Lung (tissue), 12 donors: ENCODE data around the gene CMIP. TPM values are rescaled to one million over a fixed set of nuclear protein-coding genes. Genes with fewer than 3 reads are reported as not detected.

Experiments used
- ATAC-seq: fragments of 200-7000 bp; cut with Tn5 transposase; one replicate; pipeline ENCODE4 v1.9.1; 2020; ENCODE audit warnings: moderate number of reproducible peaks; ENCODE audit not compliant: insufficient read depth, low FRiP score
- DNase-seq, 3 donors: peaks; one replicate each; pipeline ENCODE4 v3.0.0-alpha.2; 2013 to 2017
- H3K27ac ChIP-seq, 2 donors: one replicate each; pipeline ENCODE4 v1.5.1; 2013; ENCODE audit warnings: mild to moderate bottlenecking in 2 of 2, moderate library complexity in 2 of 2, control low read depth in 1 of 2, inconsistent platforms in 1 of 2, low read depth in 1 of 2, low read length in 1 of 2
- H3K27me3 ChIP-seq, 3 donors: one replicate each; pipeline ENCODE4 v1.5.1; 2013; ENCODE audit warnings: low read length in 2 of 3; ENCODE audit not compliant: control insufficient read depth in 3 of 3, insufficient read depth in 3 of 3
- H3K36me3 ChIP-seq, 4 donors: one replicate each; pipeline ENCODE4 v1.5.1; 2013; ENCODE audit warnings: low read length in 4 of 4, mild to moderate bottlenecking in 1 of 4, moderate library complexity in 1 of 4; ENCODE audit not compliant: control insufficient read depth in 4 of 4, insufficient read depth in 4 of 4
- H3K4me1 ChIP-seq, 5 donors: one replicate each; pipeline ENCODE4 v1.5.1; 2013; ENCODE audit warnings: low read length in 5 of 5, mild to moderate bottlenecking in 2 of 5, moderate library complexity in 1 of 5; ENCODE audit not compliant: control insufficient read depth in 5 of 5, insufficient read depth in 5 of 5
- H3K4me3 ChIP-seq: one replicate; pipeline ENCODE4 v1.5.1; 2013; ENCODE audit warnings: mild to moderate bottlenecking, control low read depth, moderate library complexity
- H3K9ac ChIP-seq, 2 donors: one replicate each; pipeline ENCODE4 v1.5.1; 2013; ENCODE audit warnings: low read length in 2 of 2, control low read depth in 1 of 2; ENCODE audit not compliant: insufficient read depth in 1 of 2
- H3K9me3 ChIP-seq, 4 donors: one replicate each; pipeline ENCODE4 v1.5.1; 2013; ENCODE audit warnings: low read length in 3 of 4, mild to moderate bottlenecking in 1 of 4, moderate library complexity in 1 of 4; ENCODE audit not compliant: control insufficient read depth in 4 of 4, insufficient read depth in 3 of 4
- WGBS, 2 donors: extraction: QIAGEN DNeasy Blood & Tissue Kit; methylation state at CpG; one replicate each; pipeline ENCODE4 v1.1.7; 2013; 5-methylcytosine and 5-hydroxymethylcytosine counted together
- polyA plus RNA-seq, 2 donors: library from polyadenylated mRNA; stranded (reverse); fragments of 200-250 nt; gene quantifications; one replicate each; pipeline ENCODE4 v1.2.1, GENCODE V29; 2013
- total RNA-seq, 2 donors: library from RNA; depleted of rRNA in 1 of 2; stranded (reverse); fragments of >200 nt in 1 of 2; gene quantifications; one replicate each; pipeline ENCODE4 v1.2.1, GENCODE V29; 2014 to 2021
- TF ChIP-seq, protein P1 (sequence below): IDR thresholded peaks from 2 replicates; pipeline ENCODE4 v1.5.1; 2012; ENCODE audit warnings: mild to moderate bottlenecking; ENCODE audit errors: control extremely low read depth, extremely low read depth
- donor health status: control.
- donor health status: control.
- donor health status: Bipolar disorder and iron deficiency.
- donor health status: healthy.
- donor health status: DM: yes; HTN: yes; CAD: no.

CMIP gene
- total and polyA plus RNA-seq, 4 donors: 11.8 to 80.5 (median 48.6) TPM

DNA sequence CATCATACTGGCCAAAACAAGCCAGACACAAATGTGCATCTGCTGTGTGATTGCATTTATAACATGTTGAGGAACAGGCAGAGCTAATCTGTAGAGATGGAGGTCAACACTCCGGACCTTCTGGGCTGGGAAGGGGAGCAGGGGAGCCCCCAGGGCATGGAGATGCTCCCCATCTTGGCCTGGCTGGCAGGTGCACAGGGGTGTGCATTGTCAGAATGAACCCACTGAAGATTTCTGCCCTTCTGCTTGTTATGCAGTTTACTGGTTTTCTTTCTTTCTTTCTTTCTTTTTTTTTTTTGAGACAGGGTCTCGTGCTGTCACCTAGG, 146.9 kb downstream of the CMIP start:
- Histone ChIP-seq H3K36me3 (peaks cover 0 to 9% (median 0%) of the 10 kb centered on the region in 4 donors), H3K27ac (no peak overlapping the region), H3K9ac (no peak overlapping the region), H3K9me3 (no peaks in the 10 kb centered on the region), H3K4me3 (no peak overlapping the region), H3K27me3 (no peaks in the 10 kb centered on the region), H3K4me1 (no peaks in the 10 kb centered on the region)
- ATAC-seq (no peak), DNase-seq (no peak)
- WGBS, 2 donors: 92 to 96% methylated on average over 2 of the region's 2 CpGs
- TF ChIP-seq, protein P1, sequence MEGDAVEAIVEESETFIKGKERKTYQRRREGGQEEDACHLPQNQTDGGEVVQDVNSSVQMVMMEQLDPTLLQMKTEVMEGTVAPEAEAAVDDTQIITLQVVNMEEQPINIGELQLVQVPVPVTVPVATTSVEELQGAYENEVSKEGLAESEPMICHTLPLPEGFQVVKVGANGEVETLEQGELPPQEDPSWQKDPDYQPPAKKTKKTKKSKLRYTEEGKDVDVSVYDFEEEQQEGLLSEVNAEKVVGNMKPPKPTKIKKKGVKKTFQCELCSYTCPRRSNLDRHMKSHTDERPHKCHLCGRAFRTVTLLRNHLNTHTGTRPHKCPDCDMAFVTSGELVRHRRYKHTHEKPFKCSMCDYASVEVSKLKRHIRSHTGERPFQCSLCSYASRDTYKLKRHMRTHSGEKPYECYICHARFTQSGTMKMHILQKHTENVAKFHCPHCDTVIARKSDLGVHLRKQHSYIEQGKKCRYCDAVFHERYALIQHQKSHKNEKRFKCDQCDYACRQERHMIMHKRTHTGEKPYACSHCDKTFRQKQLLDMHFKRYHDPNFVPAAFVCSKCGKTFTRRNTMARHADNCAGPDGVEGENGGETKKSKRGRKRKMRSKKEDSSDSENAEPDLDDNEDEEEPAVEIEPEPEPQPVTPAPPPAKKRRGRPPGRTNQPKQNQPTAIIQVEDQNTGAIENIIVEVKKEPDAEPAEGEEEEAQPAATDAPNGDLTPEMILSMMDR: no peak

- TF ChIP-seq, protein P1: no peak
- no peak overlapping the region for H3K9ac ChIP-seq
- H3K4me1 ChIP-seq: no peaks in the 10 kb centered on the region
- ATAC-seq: no peak
- H3K36me3 ChIP-seq: peaks cover 0 to 9% (median 0%) of the 10 kb centered on the region in 4 donors
- no peak for DNase-seq
- WGBS, 2 donors: 89 to 91% methylated on average over 11 of the region's 11 CpGs
- no peaks in the 10 kb centered on the region for H3K27me3 ChIP-seq
- H3K27ac ChIP-seq: no peak overlapping the region
- no peaks in the 10 kb centered on the region for H3K9me3 ChIP-seq
- H3K4me3 ChIP-seq: no peak overlapping the region
Measured at GRCh38 chr16:81592353-81592866, 147.8 kb downstream of the CMIP start.

- H3K27ac ChIP-seq: no peak overlapping the region
- ATAC-seq (no peak), DNase-seq (no peak)
- H3K9ac ChIP-seq: no peak overlapping the region
- WGBS, 2 donors: 92 to 96% methylated on average over 16 of the region's 16 CpGs
- TF ChIP-seq, protein P1: no peak
- H3K36me3 ChIP-seq: peaks cover 0 to 7% (median 0%) of the 10 kb centered on the region in 4 donors
- no peak overlapping the region for H3K4me3 ChIP-seq
- no peaks in the 10 kb centered on the region for H3K27me3 ChIP-seq
- peaks cover 0 to 2% (median 0%) of the 10 kb centered on the region in 5 donors for H3K4me1 ChIP-seq
- no peaks in the 10 kb centered on the region for H3K9me3 ChIP-seq
Measured at GRCh38 chr16:81593481-81593880, 148.9 kb downstream of the CMIP start.
